Astrocyte (in vitro differentiated cells and primary cell): ENCODE measurements around the gene LYPD4.

ENCODE experiments used
- CTCF ChIP-seq: IDR thresholded peaks from 2 replicates; pipeline ENCODE4 v1.5.1; 2011; ENCODE audit warnings: low read depth, mild to moderate bottlenecking, inconsistent platforms, low read length, moderate library complexity; ENCODE audit not compliant: insufficient read depth
- EZH2 ChIP-seq: IDR thresholded peaks from 2 replicates; pipeline ENCODE4 v1.6.1; 2012; ENCODE audit warnings: mild to moderate bottlenecking, low read length, inconsistent platforms; ENCODE audit not compliant: insufficient read depth

DNA sequence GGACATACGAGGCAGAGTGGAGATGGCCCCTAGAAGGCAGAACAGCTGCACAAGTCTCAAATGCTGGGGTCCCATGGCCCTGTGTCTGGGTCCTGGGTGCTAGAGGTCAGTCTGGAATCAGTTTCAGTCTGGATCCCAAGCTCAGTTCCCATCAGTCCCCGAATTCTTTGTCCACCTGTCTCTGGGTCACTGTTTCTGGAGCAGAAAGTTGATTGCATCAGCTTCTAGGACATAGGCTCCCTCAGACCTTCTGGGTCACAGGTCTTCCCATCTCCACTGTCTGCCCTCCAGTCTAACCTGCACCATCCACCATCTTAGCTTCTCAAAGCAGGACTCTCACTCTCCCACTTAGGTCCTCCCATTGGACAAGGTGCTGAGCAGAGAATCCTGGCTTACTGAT lies 5.3 kb downstream of the LYPD4 start:
- no peak for TF ChIP-seq CTCF
- no peak for TF ChIP-seq EZH2
